C4-2B (cell line): Measurements from ENCODE around the gene IER3.

Source experiments
- ZFX ChIP-seq: fragments of 450-650 bp; IDR thresholded peaks from 2 replicates; pipeline ENCODE4 v1.6.1; 2017
- TF ChIP-seq, protein P1 (sequence below): fragments of 450-650 bp; conservative IDR thresholded peaks from 2 replicates; pipeline ENCODE4 v1.5.1; 2017; ENCODE audit warnings: mild to moderate bottlenecking

DNA sequence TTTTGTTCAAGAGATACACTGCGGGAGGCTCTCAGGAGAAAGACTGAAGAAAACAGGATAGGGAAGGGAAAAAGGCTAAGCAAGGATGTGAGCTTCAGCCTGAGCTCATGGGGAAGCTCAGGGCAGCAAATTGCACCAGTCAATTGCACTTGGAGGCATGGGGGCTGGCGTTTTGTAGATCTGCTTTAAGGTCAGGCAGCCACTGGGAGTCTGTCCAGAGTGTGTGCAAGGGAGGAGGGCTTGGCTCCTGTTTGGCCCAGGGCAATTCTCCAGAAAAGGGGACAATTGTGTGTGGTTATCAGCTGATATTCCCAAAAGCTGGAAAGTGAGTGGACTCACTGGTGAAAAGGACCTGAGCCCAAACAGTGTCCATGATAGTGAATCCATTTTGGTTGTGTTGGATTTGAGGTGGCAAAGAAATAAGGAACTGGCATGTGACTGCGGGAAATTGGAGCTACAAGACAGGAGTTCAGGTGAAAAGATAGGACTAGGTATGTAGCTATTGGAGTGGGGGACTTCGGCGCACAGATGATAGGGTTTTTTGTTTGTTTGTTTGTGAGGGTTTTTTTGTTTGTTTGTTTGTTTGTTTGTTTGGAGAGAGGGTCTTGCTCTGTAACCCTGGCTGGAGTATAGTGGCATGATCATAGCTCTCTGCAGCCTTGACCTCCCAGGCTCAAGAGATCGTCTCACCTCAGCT, 22.3 kb upstream of the IER3 start:
- TF ChIP-seq, protein P1, sequence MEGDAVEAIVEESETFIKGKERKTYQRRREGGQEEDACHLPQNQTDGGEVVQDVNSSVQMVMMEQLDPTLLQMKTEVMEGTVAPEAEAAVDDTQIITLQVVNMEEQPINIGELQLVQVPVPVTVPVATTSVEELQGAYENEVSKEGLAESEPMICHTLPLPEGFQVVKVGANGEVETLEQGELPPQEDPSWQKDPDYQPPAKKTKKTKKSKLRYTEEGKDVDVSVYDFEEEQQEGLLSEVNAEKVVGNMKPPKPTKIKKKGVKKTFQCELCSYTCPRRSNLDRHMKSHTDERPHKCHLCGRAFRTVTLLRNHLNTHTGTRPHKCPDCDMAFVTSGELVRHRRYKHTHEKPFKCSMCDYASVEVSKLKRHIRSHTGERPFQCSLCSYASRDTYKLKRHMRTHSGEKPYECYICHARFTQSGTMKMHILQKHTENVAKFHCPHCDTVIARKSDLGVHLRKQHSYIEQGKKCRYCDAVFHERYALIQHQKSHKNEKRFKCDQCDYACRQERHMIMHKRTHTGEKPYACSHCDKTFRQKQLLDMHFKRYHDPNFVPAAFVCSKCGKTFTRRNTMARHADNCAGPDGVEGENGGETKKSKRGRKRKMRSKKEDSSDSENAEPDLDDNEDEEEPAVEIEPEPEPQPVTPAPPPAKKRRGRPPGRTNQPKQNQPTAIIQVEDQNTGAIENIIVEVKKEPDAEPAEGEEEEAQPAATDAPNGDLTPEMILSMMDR = no peak
- TF ChIP-seq ZFX = no peak
